Measurements from ENCODE around the gene GNAQ. TPM values are rescaled to one million over a fixed set of nuclear protein-coding genes. Genes with fewer than 3 reads are reported as not detected.

The GNAQ gene
- total and polyA plus RNA-seq, 2 of the 4 experiments (the other 2 are of a cell fraction): 23.1 to 50.7 TPM

DNA sequence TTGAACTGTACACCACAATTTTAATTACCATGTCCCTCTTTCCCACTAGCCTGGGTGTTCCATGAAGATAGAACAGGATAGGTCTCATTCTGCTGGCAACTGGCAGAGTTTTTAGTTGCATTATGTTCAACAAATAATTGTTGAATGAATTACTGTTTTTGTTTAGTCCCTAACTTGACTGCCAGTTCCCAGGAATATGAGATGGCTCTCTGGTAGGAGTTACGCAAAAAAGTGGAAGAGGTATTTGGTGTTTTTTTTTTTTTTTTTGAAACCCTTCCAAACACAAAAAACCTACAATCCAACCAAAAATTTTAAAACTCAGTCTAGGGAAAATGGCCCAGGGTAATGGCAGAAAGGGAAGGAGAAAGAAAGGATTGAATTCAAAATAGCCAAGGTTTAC, 153.6 kb downstream of the GNAQ start:
- H3K27me3 ChIP-seq (ENCODE audit: control insufficient read depth, insufficient read depth, low read length): no peaks in the 10 kb centered on the region
- no peak overlapping the region for H2BK5ac ChIP-seq (ENCODE audit: low read depth, low read length, poor library complexity, severe bottlenecking)
- no peak overlapping the region for H3K14ac ChIP-seq (replicated peaks; ENCODE audit: low read depth, low read length)
- no peak for ATAC-seq (ENCODE audit: low read depth)
- no peak overlapping the region for H3K23ac ChIP-seq (ENCODE audit: low read depth, low read length)
- peaks cover 26 to 38% of the 10 kb centered on the region in 2 experiments; a peak in 3 of 4 replicates for H3K79me1 ChIP-seq (ENCODE audit: low read depth in 1 of 2, low read length in 2 of 2)
- H2AFZ ChIP-seq (replicated peaks; ENCODE audit: low read length, poor library complexity): no peak overlapping the region
- no peak overlapping the region for H2BK20ac ChIP-seq (ENCODE audit: low read depth, low read length)
- dilution Hi-C loops (cut with HindIII; ENCODE audit: low sequenced_read_pairs, unreplicated experiment): no loop called here
- in situ Hi-C loops (cut with MboI; ENCODE audit: low sequenced_read_pairs): no loop called here
- H2AK5ac ChIP-seq (ENCODE audit: low read depth, low read length): no peak overlapping the region
- TF ChIP-seq, protein P1, sequence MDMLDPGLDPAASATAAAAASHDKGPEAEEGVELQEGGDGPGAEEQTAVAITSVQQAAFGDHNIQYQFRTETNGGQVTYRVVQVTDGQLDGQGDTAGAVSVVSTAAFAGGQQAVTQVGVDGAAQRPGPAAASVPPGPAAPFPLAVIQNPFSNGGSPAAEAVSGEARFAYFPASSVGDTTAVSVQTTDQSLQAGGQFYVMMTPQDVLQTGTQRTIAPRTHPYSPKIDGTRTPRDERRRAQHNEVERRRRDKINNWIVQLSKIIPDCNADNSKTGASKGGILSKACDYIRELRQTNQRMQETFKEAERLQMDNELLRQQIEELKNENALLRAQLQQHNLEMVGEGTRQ (IDR thresholded peaks at IDR 0.05; ENCODE audit: low read depth, low read length): no peak
- TF ChIP-seq RFX5 (IDR thresholded peaks at IDR 0.05; ENCODE audit: low read depth, low read length) (no peak), MAZ (IDR thresholded peaks at IDR 0.05; ENCODE audit: borderline replicate concordance, low read depth, low read length) (no peak), NFE2L2 (IDR thresholded peaks at IDR 0.05; ENCODE audit: low read depth, low read length) (no peak), MAFK (IDR thresholded peaks at IDR 0.05; ENCODE audit: low read depth, low read length) (no peak), CHD1 (IDR thresholded peaks at IDR 0.05; ENCODE audit: low read depth, low read length) (no peak), SMC3 (IDR thresholded peaks at IDR 0.05; ENCODE audit: low read depth, low read length) (no peak), CEBPB (IDR thresholded peaks at IDR 0.05; ENCODE audit: low read depth, low read length) (no peak)
- no CpG with 5 or more reads among the region's 1 CpG for WGBS, 2 experiments (ENCODE audit: extremely low coverage in 2 of 2, insufficient read length in 1 of 2)
- no peak overlapping the region for H3K18ac ChIP-seq (ENCODE audit: low read depth, low read length)
- H2AK9ac ChIP-seq (replicated peaks; ENCODE audit: low read depth, low read length, poor library complexity): no peak overlapping the region
- no peak overlapping the region for H4K91ac ChIP-seq (ENCODE audit: insufficient read depth, low read depth, low read length)
- peaks cover 3% of the 10 kb centered on the region; the same call in 1 of the 2 replicates for H3K9me1 ChIP-seq (ENCODE audit: insufficient read depth, low read length)
- no peak overlapping the region for H3K9ac ChIP-seq (ENCODE audit: low read depth, low read length)
- H3K9me3 ChIP-seq (ENCODE audit: control insufficient read depth, insufficient read depth, low read length): no peaks in the 10 kb centered on the region
- H3K4ac ChIP-seq (ENCODE audit: low read depth, low read length): no peak overlapping the region
- no peak overlapping the region for H3K56ac ChIP-seq (ENCODE audit: extremely low read depth, insufficient read depth, low read length)
- BruUV-seq (replicated peaks): no TSS peak
- DNase-seq: no peak
- no peak overlapping the region for H2BK120ac ChIP-seq (ENCODE audit: low read depth, low read length)
- no peaks in the 10 kb centered on the region for H3K36me3 ChIP-seq (ENCODE audit: control insufficient read depth, insufficient read depth, low read length)
- no peak overlapping the region for H3K4me2 ChIP-seq (ENCODE audit: low read depth, low read length)
- no peak overlapping the region for H3K4me3 ChIP-seq (ENCODE audit: insufficient read depth, low read depth, low read length)
- POLR2A ChIA-PET (ENCODE audit: unreplicated experiment): no interaction called here
- intact Hi-C loops (cut with micrococcal nuclease): no loop called here
- peaks cover 3% of the 10 kb centered on the region; the same call in 1 of the 2 replicates for H4K20me1 ChIP-seq (ENCODE audit: insufficient read depth, low read length)
- no peak overlapping the region for H4K5ac ChIP-seq (ENCODE audit: low read depth, low read length)
- no peak overlapping the region for H3K27ac ChIP-seq (ENCODE audit: insufficient read depth, low read length)
- CTCF ChIA-PET: no interaction called here
- H3K4me1 ChIP-seq (ENCODE audit: control insufficient read depth, insufficient read depth, low read length): peaks cover 3% of the 10 kb centered on the region; the same call in 1 of the 2 replicates
- H2BK15ac ChIP-seq (ENCODE audit: low read depth, low read length): no peak overlapping the region
- no peak overlapping the region for H4K8ac ChIP-seq (ENCODE audit: low read depth in 2 of 2, low read length in 2 of 2)

Data from IMR-90 (cell line).